ENCODE results near the gene LENG8. TPM values are rescaled to one million over a fixed set of nuclear protein-coding genes. Genes with fewer than 3 reads are reported as not detected.

Gene LENG8
- total RNA-seq, 4 donors from 2014 or later: 9.9 to 49.5 (median 15.5) TPM

DNA sequence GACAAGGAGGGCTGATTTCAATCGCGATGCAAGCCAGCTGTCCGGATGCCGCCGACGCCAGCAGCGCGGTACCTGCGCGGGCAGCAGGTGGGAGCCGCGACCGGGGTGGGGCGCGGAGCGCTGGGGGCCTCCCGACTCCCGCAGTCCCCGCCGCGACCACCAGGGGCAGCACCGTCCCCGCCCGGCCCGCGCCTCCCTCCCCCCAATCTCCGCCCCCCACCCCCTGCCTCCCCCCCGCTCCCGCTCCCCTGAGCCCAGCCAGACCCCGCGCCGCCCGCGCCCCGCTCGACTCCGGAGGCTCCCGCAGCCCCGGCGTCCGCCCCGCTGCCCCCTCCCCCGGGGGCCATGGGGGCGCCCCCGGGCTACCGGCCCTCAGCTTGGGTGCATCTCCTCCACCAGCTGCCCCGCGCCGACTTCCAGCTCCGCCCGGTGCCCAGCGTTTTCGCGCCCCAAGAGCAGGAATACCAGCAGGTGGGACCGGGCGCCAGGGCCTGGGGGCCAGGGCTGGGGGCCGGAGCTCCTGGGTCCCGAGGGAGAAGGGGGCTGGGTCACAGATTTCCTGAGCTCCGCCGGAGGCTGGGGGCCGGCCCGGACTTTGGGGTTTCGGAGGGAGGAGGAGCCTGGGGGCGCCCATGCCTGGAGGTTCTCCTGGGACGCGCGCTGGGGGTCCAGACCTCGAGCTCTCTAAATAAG is 33.6 kb upstream of the LENG8 start, which contains the start of gene TTYH1:
Gene TTYH1, plus strand, starts transcription at position 257 of the 693 bp plus-strand sequence. Its CDS starts 89 bp downstream, at position 346.
- DNase-seq: no peak
- no peak for TF ChIP-seq CTCF (IDR thresholded peaks at IDR 0.05 in 4 of 5, conservative IDR thresholded peaks at IDR 0.05 in 1 of 5)
- TF ChIP-seq POLR2A (IDR thresholded peaks at IDR 0.05): no peak
- H3K4me1 ChIP-seq: no peaks in the 10 kb centered on the region
- H3K9me3 ChIP-seq: no peaks in the 10 kb centered on the region
- no peak within 1 kb of the TSS for H3K4me3 ChIP-seq
- in situ Hi-C loops (cut with MboI; ENCODE audit: low sequenced_read_pairs in 4 of 4) (no loop called here), intact Hi-C loops (cut with DNase I; ENCODE audit: low total_unique reads) (no loop called here)
- peaks cover 41 to 61% (median 58%) of the 10 kb centered on the region in 3 donors for H3K27me3 ChIP-seq
- H3K27ac ChIP-seq: no peak within 1 kb of the TSS
- ATAC-seq: no peak
- no peaks in the 10 kb centered on the region for H3K36me3 ChIP-seq

- Histone ChIP-seq H3K27ac (no peak overlapping the region), H3K27me3 (peaks cover 45 to 65% (median 65%) of the 10 kb centered on the region in 3 donors), H3K4me1 (no peaks in the 10 kb centered on the region), H3K9me3 (no peaks in the 10 kb centered on the region), H3K4me3 (no peak overlapping the region), H3K36me3 (no peaks in the 10 kb centered on the region)
- no peak for DNase-seq
- intact Hi-C loops (cut with DNase I; ENCODE audit: low total_unique reads) (no loop called here), in situ Hi-C loops (cut with MboI; ENCODE audit: low sequenced_read_pairs in 4 of 4) (no loop called here)
- TF ChIP-seq CTCF (IDR thresholded peaks at IDR 0.05 in 4 of 5, conservative IDR thresholded peaks at IDR 0.05 in 1 of 5) (no peak), POLR2A (IDR thresholded peaks at IDR 0.05) (no peak)
- no peak for ATAC-seq
These were observed 32.9 kb upstream of the LENG8 start for GRCh38 chr19:54415901-54416673.

- intact Hi-C loops (cut with DNase I; ENCODE audit: low total_unique reads) (no loop called here), in situ Hi-C loops (cut with MboI; ENCODE audit: low sequenced_read_pairs in 4 of 4) (no loop called here)
- Histone ChIP-seq H3K27ac (no peak overlapping the region), H3K36me3 (no peaks in the 10 kb centered on the region), H3K4me3 (no peak overlapping the region), H3K4me1 (no peaks in the 10 kb centered on the region), H3K27me3 (peaks cover 46 to 73% (median 72%) of the 10 kb centered on the region in 3 donors), H3K9me3 (no peaks in the 10 kb centered on the region)
- DNase-seq (no peak), ATAC-seq (no peak)
- no peak for TF ChIP-seq POLR2A (IDR thresholded peaks at IDR 0.05)
- no peak for TF ChIP-seq CTCF (IDR thresholded peaks at IDR 0.05 in 4 of 5, conservative IDR thresholded peaks at IDR 0.05 in 1 of 5)
These were observed 32.1 kb upstream of the LENG8 start for GRCh38 chr19:54416695-54417491.

GRCh38 chr19:54418030-54418929 is 30.7 kb upstream of the LENG8 start:
- DNase-seq (no peak), ATAC-seq (no peak)
- TF ChIP-seq POLR2A (IDR thresholded peaks at IDR 0.05) (no peak), CTCF (IDR thresholded peaks at IDR 0.05 in 4 of 5, conservative IDR thresholded peaks at IDR 0.05 in 1 of 5) (no peak)
- Histone ChIP-seq H3K4me1 (no peaks in the 10 kb centered on the region), H3K4me3 (no peak overlapping the region), H3K27ac (peak overlapping the region in 1 of 4 donors; percentile 14), H3K9me3 (no peaks in the 10 kb centered on the region), H3K27me3 (peaks cover 57 to 81% (median 76%) of the 10 kb centered on the region in 3 donors), H3K36me3 (no peaks in the 10 kb centered on the region)
- intact Hi-C loops (cut with DNase I; ENCODE audit: low total_unique reads) (no loop called here), in situ Hi-C loops (cut with MboI; ENCODE audit: low sequenced_read_pairs in 4 of 4) (no loop called here)

Data from gastrocnemius medialis (tissue), 4 donors.